HG03378 (cell line): ENCODE results near the gene AHDC1.

Experiments
- ATAC-seq: cut with Tn5 transposase; IDR thresholded peaks from one replicate; pipeline ENCODE4 v1.9.1; 2021; ENCODE audit warnings: mild to moderate bottlenecking, moderate library complexity; ENCODE audit not compliant: unreplicated experiment

AHDC1 gene

DNA sequence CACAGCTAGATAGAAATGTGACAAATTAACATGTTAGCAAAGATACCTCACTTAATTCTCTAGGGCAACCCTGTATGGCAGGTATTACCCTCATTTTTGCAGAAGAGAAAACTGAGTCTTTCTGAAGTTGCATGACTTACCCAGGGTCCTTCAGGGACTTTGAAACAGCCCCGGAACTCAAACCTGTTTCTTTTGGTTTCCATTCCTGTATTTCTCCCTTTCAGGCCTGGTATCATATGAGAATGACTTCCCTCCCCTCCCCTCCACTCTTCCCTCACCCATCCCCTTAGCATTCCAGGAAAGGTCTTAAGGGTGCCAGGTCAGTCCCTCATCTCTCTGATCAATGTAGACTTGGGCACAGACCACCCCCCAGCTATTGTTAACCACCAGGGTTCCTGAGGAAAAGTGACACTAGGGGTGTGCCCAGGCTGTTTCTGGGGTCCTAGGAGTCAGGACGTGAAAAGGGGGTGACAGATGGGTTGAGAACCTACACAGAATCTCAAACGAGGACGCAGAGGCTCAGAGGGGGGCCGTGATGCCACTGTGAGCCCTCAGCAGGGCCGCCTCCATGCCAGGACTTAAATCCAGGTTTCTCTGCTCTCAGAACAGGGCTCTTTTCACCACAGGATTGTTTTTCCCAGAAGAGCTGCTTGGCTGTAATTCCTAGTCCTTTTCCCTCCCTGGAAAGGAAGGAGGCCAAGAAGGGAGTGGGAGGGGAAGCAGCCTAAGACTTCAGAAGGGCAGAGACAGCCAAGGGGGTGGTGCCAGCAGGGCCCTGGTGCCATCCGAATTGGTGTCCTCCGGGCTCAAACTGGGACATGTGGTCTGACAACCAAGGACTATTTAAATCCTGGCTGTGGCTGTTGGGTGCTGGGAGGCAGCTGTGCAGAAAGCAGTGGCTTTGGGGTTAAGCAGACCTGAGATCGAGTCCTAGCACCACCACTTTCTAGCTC is 111.9 kb downstream of the AHDC1 start:
- ATAC-seq, result no peak

GRCh38 chr1:27489973-27490741 is 113.8 kb downstream of the AHDC1 start, which contains the start of gene WASF2:
Gene WASF2 (minus strand): TSS chr1:27490167. CDS start chr1:27428890, 61,277 bp downstream.
- peak; percentile 84 for ATAC-seq

- ATAC-seq, result peak; percentile 2
These were observed 114.4 kb downstream of the AHDC1 start for GRCh38 chr1:27489501-27489972.

GRCh38 chr1:27487966-27488884 is 115.7 kb downstream of the AHDC1 start:
- ATAC-seq, result no peak

GRCh38 chr1:27485363-27485762 is 118.6 kb downstream of the AHDC1 start:
- no peak for ATAC-seq
